Trophoblast cell (in vitro differentiated cells and primary cell): ENCODE results near the gene ZC3H7A.
"Not testable (repeated sequence)": the region's sequence is repeated elsewhere in the genome, so short reads cannot be mapped to it uniquely, and the experiment has no call there.

ENCODE experiments used
- DNase-seq, 2 donors: peaks; one replicate each; pipeline ENCODE4 v3.0.0-alpha.2; 2016
- H2AFZ ChIP-seq: 2 replicates; pipeline ENCODE4 v1.6.1; 2013; ENCODE audit warnings: low read length, moderate library complexity, mild to moderate bottlenecking; ENCODE audit not compliant: insufficient read depth, poor library complexity
- H2AK5ac ChIP-seq: 2 replicates; pipeline ENCODE4 v1.6.1; 2013; ENCODE audit warnings: mild to moderate bottlenecking, low read length
- H2BK120ac ChIP-seq: 2 replicates; pipeline ENCODE4 v1.6.1; 2013; ENCODE audit warnings: low read length, mild to moderate bottlenecking, moderate library complexity; ENCODE audit not compliant: insufficient read depth, poor library complexity
- H2BK12ac ChIP-seq: 2 replicates; pipeline ENCODE4 v1.6.1; 2013; ENCODE audit warnings: mild to moderate bottlenecking, low read length, moderate library complexity
- H2BK5ac ChIP-seq: 2 replicates; pipeline ENCODE4 v1.6.1; 2013; ENCODE audit warnings: low read length, low read depth, moderate library complexity, mild to moderate bottlenecking; ENCODE audit not compliant: poor library complexity
- H3K14ac ChIP-seq: 2 replicates; pipeline ENCODE4 v1.6.1; 2013; ENCODE audit warnings: mild to moderate bottlenecking, low read length
- H3K18ac ChIP-seq: 2 replicates; pipeline ENCODE4 v1.6.1; 2013; ENCODE audit warnings: mild to moderate bottlenecking, low read length
- H3K23ac ChIP-seq: 2 replicates; pipeline ENCODE4 v1.6.1; 2013; ENCODE audit warnings: low read length
- H3K27ac ChIP-seq: 2 replicates; pipeline ENCODE4 v1.5.1; 2013; ENCODE audit warnings: low read depth, mild to moderate bottlenecking, inconsistent platforms, low read length, moderate library complexity
- H3K27me3 ChIP-seq: 2 replicates; pipeline ENCODE4 v1.6.1; 2013; ENCODE audit warnings: inconsistent platforms, mild to moderate bottlenecking, low read length, moderate library complexity; ENCODE audit not compliant: insufficient read depth
- H3K36me3 ChIP-seq, 2 experiments: 1 replicate in 1 of 2; 2 replicates in 1 of 2; pipeline ENCODE4 v1.6.1; 2013; ENCODE audit warnings: low read length in 2 of 2, mild to moderate bottlenecking in 2 of 2, moderate library complexity in 1 of 2; ENCODE audit not compliant: insufficient read depth in 2 of 2, control insufficient read depth in 1 of 2
- H3K4ac ChIP-seq: 2 replicates; pipeline ENCODE4 v1.6.1; 2013; ENCODE audit warnings: low read depth, mild to moderate bottlenecking, low read length, moderate library complexity
- H3K4me1 ChIP-seq, 2 experiments: 1 replicate in 1 of 2; 2 replicates in 1 of 2; pipeline ENCODE4 v1.6.1; 2013; ENCODE audit warnings: low read length in 2 of 2, mild to moderate bottlenecking in 2 of 2, moderate library complexity in 1 of 2; ENCODE audit not compliant: insufficient read depth in 2 of 2, control insufficient read depth in 1 of 2
- H3K4me2 ChIP-seq: 2 replicates; pipeline ENCODE4 v1.6.1; 2013; ENCODE audit warnings: inconsistent platforms, mild to moderate bottlenecking, low read length, moderate library complexity
- H3K4me3 ChIP-seq: 2 replicates; pipeline ENCODE4 v1.5.1; 2013; ENCODE audit warnings: mild to moderate bottlenecking, low read depth, low read length, inconsistent platforms
- H3K79me1 ChIP-seq: one replicate; pipeline ENCODE4 v1.6.1; 2013; ENCODE audit warnings: low read length
- H3K79me2 ChIP-seq: 2 replicates; pipeline ENCODE4 v1.6.1; 2013; ENCODE audit warnings: low read length, mild to moderate bottlenecking; ENCODE audit not compliant: control insufficient read depth, insufficient read depth, poor library complexity
- H3K9ac ChIP-seq: 2 replicates; pipeline ENCODE4 v1.6.1; 2013; ENCODE audit warnings: mild to moderate bottlenecking, low read length
- H3K9me3 ChIP-seq: 2 replicates; pipeline ENCODE4 v1.6.1; 2013; ENCODE audit warnings: low read depth, mild to moderate bottlenecking, control low read depth, inconsistent platforms, low read length; ENCODE audit not compliant: insufficient read depth
- H4K12ac ChIP-seq: 2 replicates; pipeline ENCODE4 v1.6.1; 2013; ENCODE audit warnings: low read depth, mild to moderate bottlenecking, low read length, moderate library complexity
- H4K8ac ChIP-seq: 2 replicates; pipeline ENCODE4 v1.6.1; 2013; ENCODE audit warnings: low read depth, mild to moderate bottlenecking, low read length, moderate library complexity
- H4K91ac ChIP-seq: one replicate; pipeline ENCODE4 v1.6.1; 2013; ENCODE audit warnings: low read depth, mild to moderate bottlenecking, low read length, moderate library complexity
- WGBS: extraction: QIAGEN DNeasy Blood & Tissue Kit; methylation state at CpG from one replicate; pipeline ENCODE4 v1.1.7; 2013; ENCODE audit warnings: missing lambda C conversion rate; ENCODE audit not compliant: insufficient read length, insufficient coverage; ENCODE audit errors: extremely low coverage; 5-methylcytosine and 5-hydroxymethylcytosine counted together

Gene ZC3H7A

GRCh38 chr16:11784980-11785599 lies 12.0 kb downstream of the ZC3H7A start:
- not testable (repeated sequence) for H3K4me2 ChIP-seq, H3K9me3 ChIP-seq, H3K23ac ChIP-seq, H4K91ac ChIP-seq, H4K12ac ChIP-seq, H3K36me3 ChIP-seq, H2AK5ac ChIP-seq, DNase-seq, H2BK120ac ChIP-seq, H2BK5ac ChIP-seq, H3K79me1 ChIP-seq, H3K9ac ChIP-seq, H3K27ac ChIP-seq, H3K4me3 ChIP-seq, H3K14ac ChIP-seq, H4K8ac ChIP-seq, H3K27me3 ChIP-seq, H2AFZ ChIP-seq
- WGBS: no CpG with 5 or more reads among the region's 13 CpGs
- H3K79me2 ChIP-seq: peaks cover 19% of the 10 kb centered on the region
- peaks cover 14 to 16% of the 10 kb centered on the region in 2 experiments for H3K4me1 ChIP-seq
- H3K18ac ChIP-seq: peak overlapping the region; percentile 69
- peak overlapping the region; percentile 92 for H3K4ac ChIP-seq
- H2BK12ac ChIP-seq: peak overlapping the region; percentile 33

GRCh38 chr16:11784381-11784780 lies 12.7 kb downstream of the ZC3H7A start:
- not testable (repeated sequence) for H2AFZ ChIP-seq, H2BK12ac ChIP-seq, H3K9me3 ChIP-seq, H2BK5ac ChIP-seq, H3K27me3 ChIP-seq, H3K14ac ChIP-seq, H3K18ac ChIP-seq, H3K36me3 ChIP-seq, H3K4ac ChIP-seq, H3K23ac ChIP-seq, H4K12ac ChIP-seq, H4K91ac ChIP-seq, H3K4me3 ChIP-seq, H3K4me2 ChIP-seq, H3K9ac ChIP-seq, DNase-seq, H4K8ac ChIP-seq, H2AK5ac ChIP-seq, H3K79me1 ChIP-seq
- Histone ChIP-seq H3K4me1 (peaks cover 14 to 16% of the 10 kb centered on the region in 2 experiments), H3K79me2 (peaks cover 16% of the 10 kb centered on the region), H3K27ac (peak overlapping the region; percentile 41), H2BK120ac (peak overlapping the region; percentile 68)
- WGBS: no CpG with 5 or more reads among the region's 6 CpGs

GRCh38 chr16:11784038-11784369 lies 13.1 kb downstream of the ZC3H7A start:
- Histone ChIP-seq H3K4me1 (peaks cover 14 to 16% of the 10 kb centered on the region in 2 experiments), H2AK5ac (no peak overlapping the region), H3K79me1 (peaks cover 5% of the 10 kb centered on the region), H3K79me2 (peaks cover 15% of the 10 kb centered on the region), H4K91ac (no peak overlapping the region), H3K4me2 (peak overlapping the region; percentile 5), H4K8ac (no peak overlapping the region), H3K18ac (no peak overlapping the region), H3K4me3 (no peak overlapping the region), H3K27ac (no peak overlapping the region), H2BK12ac (no peak overlapping the region), H2AFZ (no peak overlapping the region), H3K4ac (no peak overlapping the region), H4K12ac (no peak overlapping the region), H3K14ac (no peak overlapping the region), H3K9ac (no peak overlapping the region), H3K9me3 (no peaks in the 10 kb centered on the region), H2BK5ac (no peak overlapping the region), H3K23ac (no peak overlapping the region), H3K27me3 (no peaks in the 10 kb centered on the region), H2BK120ac (no peak overlapping the region), H3K36me3 (peaks cover 2% of the 10 kb centered on the region in 2 experiments)
- DNase-seq: no peak

- peak overlapping the region; percentile 53 for H3K27ac ChIP-seq
- H2BK5ac ChIP-seq: peak overlapping the region; percentile 77
- peak overlapping the region; percentile 81 for H3K4ac ChIP-seq
- peaks cover 10% of the 10 kb centered on the region for H3K79me2 ChIP-seq
- peak overlapping the region; percentile 64 for H3K18ac ChIP-seq
- no peaks in the 10 kb centered on the region for H3K27me3 ChIP-seq
- H3K9me3 ChIP-seq: no peaks in the 10 kb centered on the region
- H4K12ac ChIP-seq: no peak overlapping the region
- H2BK120ac ChIP-seq: no peak overlapping the region
- H2AFZ ChIP-seq: no peak overlapping the region
- DNase-seq: peak; percentile 30 to 86
- H4K91ac ChIP-seq: peak overlapping the region; percentile 19
- peak overlapping the region; percentile 5 for H3K4me2 ChIP-seq
- no peak overlapping the region for H4K8ac ChIP-seq
- peaks cover 2 to 6% of the 10 kb centered on the region in 2 experiments for H3K36me3 ChIP-seq
- H2AK5ac ChIP-seq: peak overlapping the region; percentile 59
- no peak overlapping the region for H3K4me3 ChIP-seq
- WGBS: no CpG with 5 or more reads among the region's 5 CpGs
- H3K79me1 ChIP-seq: peaks cover 5% of the 10 kb centered on the region
- H3K9ac ChIP-seq: no peak overlapping the region
- no peak overlapping the region for H2BK12ac ChIP-seq
- peaks cover 14 to 16% of the 10 kb centered on the region in 2 experiments for H3K4me1 ChIP-seq
- H3K23ac ChIP-seq: no peak overlapping the region
- H3K14ac ChIP-seq: no peak overlapping the region
Observed at GRCh38 chr16:11783319-11784037, 13.6 kb downstream of the ZC3H7A start.
